Measurements from ENCODE around the gene DYNC1I1.

- TF ChIP-seq POLR2AphosphoS5 (IDR thresholded peaks at IDR 0.05; ENCODE audit: low read depth, low read length) (no peak), SIN3A (IDR thresholded peaks at IDR 0.05; ENCODE audit: borderline replicate concordance, insufficient read depth, low read length) (no peak), TAF1 (IDR thresholded peaks at IDR 0.05; ENCODE audit: borderline replicate concordance, insufficient read depth, low read length) (no peak)
These were observed 136.1 kb downstream of the DYNC1I1 start for GRCh38 chr7:95908499-95908898.
